HG03060 (cell line): ENCODE results near the gene MTA1.
A peak's percentile ranks its signal among the peaks of the same experiment; 100 is the strongest.

Source experiments
- ATAC-seq: cut with Tn5 transposase; IDR thresholded peaks from one replicate; pipeline ENCODE4 v1.9.1; 2021; ENCODE audit warnings: low read depth, moderate number of reproducible peaks; ENCODE audit not compliant: unreplicated experiment

Gene MTA1

GRCh38 chr14:105471823-105472485, 52.3 kb downstream of the MTA1 start:
- ATAC-seq, result no peak

GRCh38 chr14:105472486-105472991, 52.9 kb downstream of the MTA1 start:
- no peak for ATAC-seq

- no peak for ATAC-seq
These were observed 53.5 kb downstream of the MTA1 start for GRCh38 chr14:105473033-105473676.

GRCh38 chr14:105473677-105474482, 54.3 kb downstream of the MTA1 start:
- no peak for ATAC-seq

- ATAC-seq, result no peak
These were observed 55.0 kb downstream of the MTA1 start, which contains the start of gene CRIP2 for GRCh38 chr14:105474483-105475268. Gene CRIP2, plus strand, starts transcription at chr14:105474821. Its CDS starts 42 bp downstream, at chr14:105474863.

GRCh38 chr14:105475269-105476096, 55.9 kb downstream of the MTA1 start:
- ATAC-seq, result no peak

- no peak for ATAC-seq
These were observed 56.6 kb downstream of the MTA1 start for GRCh38 chr14:105476097-105476830.

- no peak for ATAC-seq
These were observed 57.4 kb downstream of the MTA1 start for GRCh38 chr14:105476831-105477659.

- ATAC-seq, result no peak
These were observed 58.2 kb downstream of the MTA1 start for GRCh38 chr14:105477660-105478397.

GRCh38 chr14:105478398-105479251, 59.0 kb downstream of the MTA1 start:
- ATAC-seq, result no peak

GRCh38 chr14:105479431-105480158, 60.0 kb downstream of the MTA1 start:
- ATAC-seq, result no peak

- ATAC-seq, result no peak
These were observed 60.6 kb downstream of the MTA1 start for GRCh38 chr14:105480199-105480746.

GRCh38 chr14:105480807-105481801, 61.5 kb downstream of the MTA1 start:
- ATAC-seq, result peak; percentile 44

- peak; percentile 67 for ATAC-seq
These were observed 62.3 kb downstream of the MTA1 start for GRCh38 chr14:105481886-105482457.
